ENCODE results near the gene P4HB.
A peak's percentile ranks its signal among the peaks of the same experiment; 100 is the strongest.
"Not testable (repeated sequence)": the region's sequence is repeated elsewhere in the genome, so short reads cannot be mapped to it uniquely, and the experiment has no call there.

P4HB gene

DNA sequence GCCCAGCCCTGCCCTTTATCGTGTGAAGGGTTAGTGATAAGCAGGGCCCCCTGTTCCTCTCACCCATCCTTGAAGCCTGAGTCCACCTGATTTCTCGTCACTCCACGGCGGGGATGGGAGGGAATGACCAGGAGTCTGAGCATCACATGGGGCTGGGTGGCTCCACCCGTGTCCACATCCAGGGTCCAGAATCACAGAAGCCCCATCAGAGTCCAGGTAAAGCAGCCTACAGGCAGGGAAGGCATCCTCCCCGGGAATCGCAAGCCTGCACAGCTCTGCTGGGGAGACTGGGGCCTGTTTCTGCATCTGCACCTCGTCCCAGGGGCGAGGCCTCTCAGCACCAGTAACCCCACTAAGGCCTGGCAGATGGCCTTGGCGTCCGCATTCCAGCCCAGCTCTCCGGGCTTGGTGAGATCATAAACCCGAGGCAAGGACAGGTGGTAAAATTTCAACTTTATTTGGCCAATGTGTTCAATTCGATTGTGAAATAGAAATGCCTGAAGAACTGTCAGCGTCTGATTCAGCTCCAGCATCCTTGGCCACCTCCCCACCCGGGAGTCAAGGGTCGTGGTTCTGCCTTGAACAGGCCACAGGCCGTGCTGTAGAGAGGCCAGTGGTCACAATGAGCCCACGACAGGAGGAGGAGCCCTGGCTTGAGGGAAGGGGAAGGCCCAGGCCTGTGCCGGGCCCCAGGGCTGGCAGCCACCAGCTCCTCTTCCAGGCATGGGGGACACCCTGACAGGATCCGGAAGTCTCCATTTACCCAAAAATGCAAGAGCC lies 17.4 kb downstream of the P4HB start:
- H3K9me3 Mint-ChIP-seq: no peaks in the 10 kb centered on the region
- TF ChIP-seq, protein P1, sequence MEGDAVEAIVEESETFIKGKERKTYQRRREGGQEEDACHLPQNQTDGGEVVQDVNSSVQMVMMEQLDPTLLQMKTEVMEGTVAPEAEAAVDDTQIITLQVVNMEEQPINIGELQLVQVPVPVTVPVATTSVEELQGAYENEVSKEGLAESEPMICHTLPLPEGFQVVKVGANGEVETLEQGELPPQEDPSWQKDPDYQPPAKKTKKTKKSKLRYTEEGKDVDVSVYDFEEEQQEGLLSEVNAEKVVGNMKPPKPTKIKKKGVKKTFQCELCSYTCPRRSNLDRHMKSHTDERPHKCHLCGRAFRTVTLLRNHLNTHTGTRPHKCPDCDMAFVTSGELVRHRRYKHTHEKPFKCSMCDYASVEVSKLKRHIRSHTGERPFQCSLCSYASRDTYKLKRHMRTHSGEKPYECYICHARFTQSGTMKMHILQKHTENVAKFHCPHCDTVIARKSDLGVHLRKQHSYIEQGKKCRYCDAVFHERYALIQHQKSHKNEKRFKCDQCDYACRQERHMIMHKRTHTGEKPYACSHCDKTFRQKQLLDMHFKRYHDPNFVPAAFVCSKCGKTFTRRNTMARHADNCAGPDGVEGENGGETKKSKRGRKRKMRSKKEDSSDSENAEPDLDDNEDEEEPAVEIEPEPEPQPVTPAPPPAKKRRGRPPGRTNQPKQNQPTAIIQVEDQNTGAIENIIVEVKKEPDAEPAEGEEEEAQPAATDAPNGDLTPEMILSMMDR (IDR thresholded peaks at IDR 0.05; ENCODE audit: unreplicated experiment in 3 of 3): no peak
- no peak overlapping the region for H3K27ac Mint-ChIP-seq
- peaks cover 21% of the 10 kb centered on the region for H3K36me3 Mint-ChIP-seq (ENCODE audit: low read depth)
- H3K27me3 Mint-ChIP-seq (ENCODE audit: low read depth): no peaks in the 10 kb centered on the region
- H3K4me1 Mint-ChIP-seq: no peaks in the 10 kb centered on the region
- no peak overlapping the region for H3K4me3 Mint-ChIP-seq

DNA sequence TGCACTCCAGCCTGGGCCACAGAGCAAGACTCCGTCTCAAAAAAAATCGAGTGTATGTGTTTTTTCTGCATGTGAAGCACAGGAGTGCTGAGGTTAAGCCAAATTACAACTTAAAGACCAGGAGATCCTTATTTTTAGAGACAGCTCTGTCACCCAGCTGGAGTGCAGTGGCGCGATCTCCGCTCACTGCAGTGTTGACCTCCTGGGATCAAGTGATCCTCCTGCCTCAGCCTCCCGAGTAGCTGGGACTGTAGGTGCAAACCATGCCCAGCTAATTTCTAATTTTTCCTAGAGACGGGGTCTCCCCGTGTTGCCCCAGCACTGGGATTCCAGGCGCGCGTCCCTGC lies 18.0 kb downstream of the P4HB start:
- TF ChIP-seq, protein P1 (IDR thresholded peaks at IDR 0.05; ENCODE audit: unreplicated experiment in 3 of 3): no peak
- no peaks in the 10 kb centered on the region for H3K27me3 Mint-ChIP-seq (ENCODE audit: low read depth)
- H3K4me1 Mint-ChIP-seq: no peaks in the 10 kb centered on the region
- H3K27ac Mint-ChIP-seq: no peak overlapping the region
- H3K4me3 Mint-ChIP-seq: no peak overlapping the region
- no peaks in the 10 kb centered on the region for H3K9me3 Mint-ChIP-seq
- peaks cover 20% of the 10 kb centered on the region for H3K36me3 Mint-ChIP-seq (ENCODE audit: low read depth)

DNA sequence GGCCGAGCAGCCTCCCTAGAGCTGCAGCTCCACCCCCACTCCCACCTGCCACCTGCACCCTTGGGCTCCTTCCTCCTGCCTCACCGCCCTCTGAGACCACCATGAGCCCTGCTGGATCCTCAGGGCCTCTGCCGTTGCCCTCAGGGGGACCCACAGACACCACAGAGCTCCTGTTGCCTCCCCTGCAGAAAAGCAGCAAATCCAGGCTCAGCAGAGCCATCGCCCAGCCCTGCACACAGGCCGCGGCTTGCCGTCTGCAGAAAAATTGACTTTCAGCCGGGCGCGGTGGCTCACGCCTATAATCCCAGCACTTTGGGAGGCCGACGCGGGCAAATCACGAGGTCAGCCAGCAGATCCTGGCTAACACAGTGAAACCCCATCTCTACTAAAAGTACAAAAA lies 18.5 kb downstream of the P4HB start:
- H3K9me3 Mint-ChIP-seq: no peaks in the 10 kb centered on the region
- no peaks in the 10 kb centered on the region for H3K27me3 Mint-ChIP-seq (ENCODE audit: low read depth)
- peaks cover 18% of the 10 kb centered on the region for H3K36me3 Mint-ChIP-seq (ENCODE audit: low read depth)
- H3K4me1 Mint-ChIP-seq: no peaks in the 10 kb centered on the region
- no peak overlapping the region for H3K27ac Mint-ChIP-seq
- TF ChIP-seq, protein P1 (IDR thresholded peaks at IDR 0.05; ENCODE audit: unreplicated experiment in 3 of 3): no peak
- H3K4me3 Mint-ChIP-seq: no peak overlapping the region

DNA sequence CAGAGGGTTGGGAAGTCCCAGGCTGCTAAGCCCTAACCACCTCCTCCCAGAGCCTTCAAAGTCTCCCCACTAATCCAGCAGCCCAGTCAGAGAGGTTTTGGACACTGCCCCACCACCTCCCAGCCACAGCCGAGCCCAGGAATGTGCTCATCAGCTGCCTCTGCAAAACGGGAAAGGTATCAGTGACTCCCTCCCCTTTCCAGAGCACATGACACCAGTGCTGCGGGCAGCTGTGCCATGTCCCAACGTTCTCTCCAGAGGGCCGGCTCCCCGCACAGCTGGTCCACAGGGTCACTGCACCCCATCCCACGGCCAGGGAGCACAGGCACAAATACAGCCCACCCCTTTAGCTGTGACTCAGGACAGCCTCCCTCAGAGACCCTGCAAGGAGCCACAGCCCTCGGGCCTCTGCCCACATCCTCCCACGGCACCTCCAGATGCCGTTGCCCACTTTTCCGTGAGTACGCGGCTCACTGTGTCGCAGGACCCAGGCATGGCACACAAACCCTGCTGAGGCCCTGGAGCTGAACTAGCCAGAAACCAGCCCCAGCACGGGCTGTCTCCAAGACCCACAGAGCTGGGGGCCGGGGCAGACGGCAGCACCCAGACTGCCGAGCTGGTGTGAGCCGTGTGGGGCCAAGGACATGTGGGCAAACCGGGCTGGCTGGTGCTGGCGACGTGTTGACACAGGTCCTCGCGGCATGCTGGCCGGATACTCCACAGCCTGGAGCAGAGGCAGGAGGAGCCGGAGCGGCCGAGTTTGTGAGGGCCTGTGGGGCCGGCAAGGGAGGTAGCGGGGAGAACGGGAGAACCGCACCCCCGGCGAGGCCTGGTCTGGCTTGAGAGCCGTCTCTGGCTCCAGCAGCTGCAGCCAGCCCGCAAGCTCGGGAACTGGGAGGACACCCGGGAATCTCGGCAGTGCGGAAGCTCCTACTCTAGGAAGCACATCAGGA lies 19.2 kb downstream of the P4HB start:
- H3K27ac Mint-ChIP-seq: no peak overlapping the region
- no peaks in the 10 kb centered on the region for H3K27me3 Mint-ChIP-seq (ENCODE audit: low read depth)
- H3K4me1 Mint-ChIP-seq: no peaks in the 10 kb centered on the region
- TF ChIP-seq, protein P1 (IDR thresholded peaks at IDR 0.05; ENCODE audit: unreplicated experiment in 3 of 3): no peak
- peaks cover 18% of the 10 kb centered on the region for H3K36me3 Mint-ChIP-seq (ENCODE audit: low read depth)
- H3K9me3 Mint-ChIP-seq: no peaks in the 10 kb centered on the region
- no peak overlapping the region for H3K4me3 Mint-ChIP-seq

DNA sequence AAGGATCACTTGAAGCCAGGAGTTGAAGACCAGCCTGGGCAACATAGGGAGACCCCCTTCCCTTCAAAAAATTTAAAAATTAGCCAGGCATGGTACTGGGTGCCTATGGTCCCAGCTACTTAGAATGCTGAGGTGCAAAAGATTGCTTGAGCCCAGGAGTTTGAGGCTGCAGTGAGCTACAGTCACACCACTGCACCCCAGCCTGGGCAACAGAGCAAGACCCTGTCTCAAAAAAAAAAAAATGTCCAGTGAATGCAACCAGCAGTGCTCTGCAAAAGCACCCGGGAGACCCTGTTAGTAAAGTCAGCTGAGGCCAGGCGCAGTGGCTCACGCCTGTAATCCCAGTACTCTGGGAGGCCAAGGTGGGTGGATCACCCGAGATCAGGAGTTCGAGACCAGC lies 20.3 kb downstream of the P4HB start:
- not testable (repeated sequence) for H3K27me3 Mint-ChIP-seq (ENCODE audit: low read depth); H3K9me3 Mint-ChIP-seq; H3K27ac Mint-ChIP-seq; H3K4me3 Mint-ChIP-seq; H3K4me1 Mint-ChIP-seq
- peaks cover 12% of the 10 kb centered on the region for H3K36me3 Mint-ChIP-seq (ENCODE audit: low read depth)

DNA sequence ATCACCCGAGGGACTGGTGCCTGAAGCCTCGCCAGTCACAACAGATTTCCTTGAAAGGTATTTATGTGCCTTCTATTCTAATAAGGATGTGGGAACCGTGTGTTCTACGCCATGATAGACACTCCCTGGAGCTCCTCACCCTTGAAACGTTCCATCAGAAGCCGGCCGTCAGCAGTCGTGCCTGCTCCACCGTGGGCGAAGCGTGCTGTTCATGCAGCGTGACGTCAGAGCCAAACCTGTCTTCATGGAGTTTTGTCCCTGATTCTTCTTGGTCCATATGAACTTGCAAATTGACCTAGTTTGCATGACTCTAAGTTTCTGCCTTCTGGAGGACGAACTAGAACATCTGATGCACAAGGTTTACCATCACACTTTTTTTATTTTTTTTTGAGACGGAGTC lies 21.0 kb downstream of the P4HB start:
- TF ChIP-seq, protein P1 (IDR thresholded peaks at IDR 0.05; ENCODE audit: unreplicated experiment in 3 of 3): no peak
- Mint-ChIP-seq H3K36me3 (ENCODE audit: low read depth) (peaks cover 6% of the 10 kb centered on the region), H3K9me3 (no peaks in the 10 kb centered on the region), H3K4me3 (no peak overlapping the region), H3K27ac (peak overlapping the region in 1 of 3 experiments; percentile 55), H3K27me3 (ENCODE audit: low read depth) (no peaks in the 10 kb centered on the region), H3K4me1 (no peaks in the 10 kb centered on the region)
